ENCODE results near the gene RYR1.
"Not testable (repeated sequence)": the region's sequence is repeated elsewhere in the genome, so short reads cannot be mapped to it uniquely, and the experiment has no call there.

RYR1 gene

DNA sequence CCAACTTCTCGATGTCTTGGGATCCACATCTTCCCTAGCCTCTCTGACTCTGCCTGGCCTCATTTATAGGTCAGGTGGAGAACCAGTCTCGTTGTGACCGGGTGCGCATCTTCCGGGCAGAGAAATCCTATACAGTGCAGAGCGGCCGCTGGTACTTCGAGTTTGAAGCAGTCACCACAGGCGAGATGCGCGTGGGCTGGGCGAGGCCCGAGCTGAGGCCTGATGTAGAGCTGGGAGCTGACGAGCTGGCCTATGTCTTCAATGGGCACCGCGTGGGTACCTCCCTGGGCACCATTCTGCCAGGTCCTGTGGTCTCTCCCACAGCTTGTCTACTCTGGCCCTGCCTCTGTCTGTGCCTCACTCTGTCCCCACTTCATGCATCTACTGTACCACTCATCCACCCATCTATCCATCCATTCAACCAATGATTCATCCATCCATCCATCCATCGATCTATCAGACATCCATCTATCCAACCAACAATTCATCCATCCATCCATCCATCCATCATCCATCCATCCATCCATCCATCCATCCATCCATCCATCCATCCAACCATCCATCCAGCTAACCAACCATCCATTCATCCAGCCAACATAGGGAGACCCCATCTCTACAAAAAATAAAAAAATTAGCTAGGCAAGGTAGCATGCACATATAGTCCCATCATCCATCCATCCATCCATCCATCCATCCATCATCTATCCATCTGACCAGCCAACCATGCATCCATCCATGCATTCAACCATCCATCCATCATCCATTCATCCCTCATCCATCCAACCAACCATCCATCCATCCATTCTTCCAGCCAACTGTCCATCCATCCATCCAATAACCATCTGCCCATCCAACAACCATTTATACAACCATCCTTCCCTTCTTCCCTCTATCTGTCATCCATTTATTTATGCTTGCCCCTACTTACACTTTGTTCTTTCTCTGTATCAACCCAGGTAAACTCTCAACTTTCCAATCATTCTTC is 34.3 kb downstream of the RYR1 start:
- H3K9ac ChIP-seq (ENCODE audit: low read depth, low read length): no peak overlapping the region
- H3K4me1 ChIP-seq (ENCODE audit: control insufficient read depth, insufficient read depth, low read length): no peaks in the 10 kb centered on the region
- no peaks in the 10 kb centered on the region for H3K36me3 ChIP-seq (ENCODE audit: insufficient read depth, low read length)
- H3K9me3 ChIP-seq (replicated peaks; ENCODE audit: low read length): peaks cover 2% of the 10 kb centered on the region
- H3K4me2 ChIP-seq (ENCODE audit: low read length): no peak overlapping the region
- peaks cover 3% of the 10 kb centered on the region for H3K27me3 ChIP-seq (ENCODE audit: control insufficient read depth, insufficient read depth, low read length)
- H3K4me3 ChIP-seq (ENCODE audit: low read length): no peak overlapping the region

DNA sequence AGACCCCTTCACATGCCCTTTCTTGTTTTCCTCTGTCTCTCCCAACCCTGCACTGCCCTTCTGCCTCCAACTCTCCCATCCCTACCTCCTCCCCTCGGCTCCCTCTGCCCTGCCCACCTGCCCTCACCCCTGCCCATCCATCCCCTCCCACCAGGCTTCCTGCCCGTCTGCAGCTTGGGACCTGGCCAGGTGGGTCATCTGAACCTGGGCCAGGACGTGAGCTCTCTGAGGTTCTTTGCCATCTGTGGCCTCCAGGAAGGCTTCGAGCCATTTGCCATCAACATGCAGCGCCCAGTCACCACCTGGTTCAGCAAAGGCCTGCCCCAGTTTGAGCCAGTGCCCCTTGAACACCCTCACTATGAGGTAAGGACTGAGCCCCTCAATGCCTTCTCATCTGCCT is 35.7 kb downstream of the RYR1 start:
- Histone ChIP-seq H3K4me1 (ENCODE audit: control insufficient read depth, insufficient read depth, low read length) (no peaks in the 10 kb centered on the region), H3K36me3 (ENCODE audit: insufficient read depth, low read length) (no peaks in the 10 kb centered on the region), H3K4me2 (ENCODE audit: low read length) (no peak overlapping the region), H3K9ac (ENCODE audit: low read depth, low read length) (no peak overlapping the region), H3K9me3 (replicated peaks; ENCODE audit: low read length) (peaks cover 2% of the 10 kb centered on the region), H3K27me3 (ENCODE audit: control insufficient read depth, insufficient read depth, low read length) (peaks cover 3% of the 10 kb centered on the region), H3K4me3 (ENCODE audit: low read length) (no peak overlapping the region)

GRCh38 chr19:38470788-38471480 is 37.4 kb downstream of the RYR1 start:
- H3K36me3 ChIP-seq (ENCODE audit: insufficient read depth, low read length): no peaks in the 10 kb centered on the region
- H3K27me3 ChIP-seq (ENCODE audit: control insufficient read depth, insufficient read depth, low read length): peaks cover 3% of the 10 kb centered on the region
- peaks cover 2% of the 10 kb centered on the region for H3K9me3 ChIP-seq (replicated peaks; ENCODE audit: low read length)
- no peaks in the 10 kb centered on the region for H3K4me1 ChIP-seq (ENCODE audit: control insufficient read depth, insufficient read depth, low read length)
- no peak overlapping the region for H3K4me2 ChIP-seq (ENCODE audit: low read length)
- H3K4me3 ChIP-seq (ENCODE audit: low read length): no peak overlapping the region
- H3K9ac ChIP-seq (ENCODE audit: low read depth, low read length): no peak overlapping the region

DNA sequence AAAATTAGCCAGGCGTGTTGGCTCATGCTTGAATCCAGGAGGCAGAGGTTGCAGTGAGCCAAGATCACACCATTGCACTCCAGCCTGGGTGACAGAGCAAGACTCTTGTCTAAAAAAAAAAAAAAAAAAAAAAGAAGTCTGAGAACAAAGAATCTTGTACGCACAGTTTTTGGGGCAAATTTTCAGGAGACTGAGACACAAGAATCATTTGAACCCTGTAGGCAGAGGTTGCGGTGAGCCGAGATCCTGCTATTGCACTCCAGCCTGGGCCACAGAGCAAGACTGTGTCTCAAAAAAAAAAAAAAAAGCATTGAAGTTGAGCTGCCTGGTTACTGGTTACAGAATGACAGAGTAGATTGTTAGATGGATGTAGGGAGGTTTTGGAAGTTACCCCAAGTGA is 39.2 kb downstream of the RYR1 start:
- H3K4me3 ChIP-seq (ENCODE audit: low read length); H3K9me3 ChIP-seq (replicated peaks; ENCODE audit: low read length); H3K36me3 ChIP-seq (ENCODE audit: insufficient read depth, low read length); H3K9ac ChIP-seq (ENCODE audit: low read depth, low read length); H3K4me2 ChIP-seq (ENCODE audit: low read length); H3K4me1 ChIP-seq (ENCODE audit: control insufficient read depth, insufficient read depth, low read length); H3K27me3 ChIP-seq (ENCODE audit: control insufficient read depth, insufficient read depth, low read length): not testable (repeated sequence)

DNA sequence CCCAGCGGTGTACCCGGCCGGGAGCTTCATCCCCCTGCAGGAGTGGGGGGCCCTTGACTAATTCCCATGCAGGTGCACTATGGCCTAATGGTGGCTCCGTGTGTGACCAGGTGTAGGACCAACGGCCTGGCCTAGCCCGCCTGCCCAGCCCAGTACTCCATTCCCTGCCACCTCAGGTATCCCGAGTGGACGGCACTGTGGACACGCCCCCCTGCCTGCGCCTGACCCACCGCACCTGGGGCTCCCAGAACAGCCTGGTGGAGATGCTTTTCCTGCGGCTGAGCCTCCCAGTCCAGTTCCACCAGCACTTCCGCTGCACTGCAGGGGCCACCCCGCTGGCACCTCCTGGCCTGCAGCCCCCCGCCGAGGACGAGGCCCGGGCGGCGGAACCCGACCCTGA is 39.7 kb downstream of the RYR1 start:
- no peaks in the 10 kb centered on the region for H3K4me1 ChIP-seq (ENCODE audit: control insufficient read depth, insufficient read depth, low read length)
- no peaks in the 10 kb centered on the region for H3K9me3 ChIP-seq (replicated peaks; ENCODE audit: low read length)
- no peak overlapping the region for H3K4me3 ChIP-seq (ENCODE audit: low read length)
- peaks cover 3% of the 10 kb centered on the region for H3K27me3 ChIP-seq (ENCODE audit: control insufficient read depth, insufficient read depth, low read length)
- H3K4me2 ChIP-seq (ENCODE audit: low read length): no peak overlapping the region
- no peaks in the 10 kb centered on the region for H3K36me3 ChIP-seq (ENCODE audit: insufficient read depth, low read length)
- H3K9ac ChIP-seq (ENCODE audit: low read depth, low read length): no peak overlapping the region

DNA sequence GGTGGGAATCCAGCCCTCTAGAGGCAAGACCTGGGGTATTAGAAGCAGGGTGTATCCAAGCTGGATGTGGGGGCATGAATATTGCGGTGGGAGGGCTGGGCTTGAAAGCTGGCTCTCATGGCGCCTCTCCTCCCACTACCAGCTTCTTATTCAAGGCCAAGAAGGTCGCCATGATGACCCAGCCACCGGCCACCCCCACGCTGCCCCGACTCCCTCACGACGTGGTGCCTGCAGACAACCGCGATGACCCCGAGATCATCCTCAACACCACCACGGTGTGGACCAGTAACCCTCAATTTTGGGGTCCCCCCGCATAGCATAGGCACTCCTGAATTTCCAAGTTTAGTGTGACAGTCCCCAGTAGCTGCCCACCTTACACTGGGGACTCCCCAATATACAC is 41.7 kb downstream of the RYR1 start:
- Histone ChIP-seq H3K4me2 (ENCODE audit: low read length) (no peak overlapping the region), H3K4me3 (ENCODE audit: low read length) (no peak overlapping the region), H3K9ac (ENCODE audit: low read depth, low read length) (no peak overlapping the region), H3K9me3 (replicated peaks; ENCODE audit: low read length) (no peaks in the 10 kb centered on the region), H3K27me3 (ENCODE audit: control insufficient read depth, insufficient read depth, low read length) (peaks cover 3% of the 10 kb centered on the region), H3K4me1 (ENCODE audit: control insufficient read depth, insufficient read depth, low read length) (no peaks in the 10 kb centered on the region), H3K36me3 (ENCODE audit: insufficient read depth, low read length) (no peaks in the 10 kb centered on the region)

DNA sequence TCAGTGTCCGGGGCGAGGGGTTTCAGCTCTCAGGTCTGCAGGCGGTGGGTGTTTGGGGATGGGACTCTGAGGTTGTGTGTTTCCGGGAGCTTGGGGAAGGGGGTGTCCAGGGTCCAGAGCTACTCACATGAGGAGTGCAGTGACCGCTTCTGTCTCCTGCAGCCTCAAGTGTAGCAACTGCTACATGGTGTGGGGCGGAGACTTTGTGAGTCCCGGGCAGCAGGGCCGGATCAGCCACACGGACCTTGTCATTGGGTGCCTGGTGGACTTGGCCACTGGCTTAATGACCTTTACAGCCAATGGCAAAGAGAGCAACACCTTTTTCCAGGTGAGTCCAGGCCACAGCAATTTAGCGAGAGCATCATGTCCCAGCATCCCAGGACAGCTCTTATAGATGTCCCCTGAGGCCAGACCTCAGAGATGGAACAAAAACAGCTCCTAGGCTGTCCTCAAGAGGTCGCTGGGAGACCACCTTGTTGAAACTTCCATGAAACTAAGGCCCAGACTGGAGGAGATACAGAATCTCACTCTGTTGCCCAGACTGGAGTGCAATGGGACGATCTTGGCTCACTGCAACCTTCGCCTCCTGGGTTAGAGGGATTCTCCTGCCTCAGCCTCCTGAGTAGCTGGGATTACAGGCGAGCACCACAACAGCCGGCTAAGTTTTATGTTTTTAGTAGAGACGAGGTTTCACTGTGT is 44.9 kb downstream of the RYR1 start:
- H3K9me3 ChIP-seq (replicated peaks; ENCODE audit: low read length): no peaks in the 10 kb centered on the region
- no peak overlapping the region for H3K4me2 ChIP-seq (ENCODE audit: low read length)
- no peaks in the 10 kb centered on the region for H3K27me3 ChIP-seq (ENCODE audit: control insufficient read depth, insufficient read depth, low read length)
- no peak overlapping the region for H3K9ac ChIP-seq (ENCODE audit: low read depth, low read length)
- no peaks in the 10 kb centered on the region for H3K4me1 ChIP-seq (ENCODE audit: control insufficient read depth, insufficient read depth, low read length)
- no peak overlapping the region for H3K4me3 ChIP-seq (ENCODE audit: low read length)
- H3K36me3 ChIP-seq (ENCODE audit: insufficient read depth, low read length): no peaks in the 10 kb centered on the region

- H3K4me2 ChIP-seq (ENCODE audit: low read length): no peak overlapping the region
- no peaks in the 10 kb centered on the region for H3K27me3 ChIP-seq (ENCODE audit: control insufficient read depth, insufficient read depth, low read length)
- H3K9me3 ChIP-seq (replicated peaks; ENCODE audit: low read length): no peaks in the 10 kb centered on the region
- no peak overlapping the region for H3K9ac ChIP-seq (ENCODE audit: low read depth, low read length)
- no peaks in the 10 kb centered on the region for H3K36me3 ChIP-seq (ENCODE audit: insufficient read depth, low read length)
- H3K4me3 ChIP-seq (ENCODE audit: low read length): no peak overlapping the region
- H3K4me1 ChIP-seq (ENCODE audit: control insufficient read depth, insufficient read depth, low read length): no peaks in the 10 kb centered on the region
Measured at GRCh38 chr19:38482496-38482895, 49.0 kb downstream of the RYR1 start.

DNA sequence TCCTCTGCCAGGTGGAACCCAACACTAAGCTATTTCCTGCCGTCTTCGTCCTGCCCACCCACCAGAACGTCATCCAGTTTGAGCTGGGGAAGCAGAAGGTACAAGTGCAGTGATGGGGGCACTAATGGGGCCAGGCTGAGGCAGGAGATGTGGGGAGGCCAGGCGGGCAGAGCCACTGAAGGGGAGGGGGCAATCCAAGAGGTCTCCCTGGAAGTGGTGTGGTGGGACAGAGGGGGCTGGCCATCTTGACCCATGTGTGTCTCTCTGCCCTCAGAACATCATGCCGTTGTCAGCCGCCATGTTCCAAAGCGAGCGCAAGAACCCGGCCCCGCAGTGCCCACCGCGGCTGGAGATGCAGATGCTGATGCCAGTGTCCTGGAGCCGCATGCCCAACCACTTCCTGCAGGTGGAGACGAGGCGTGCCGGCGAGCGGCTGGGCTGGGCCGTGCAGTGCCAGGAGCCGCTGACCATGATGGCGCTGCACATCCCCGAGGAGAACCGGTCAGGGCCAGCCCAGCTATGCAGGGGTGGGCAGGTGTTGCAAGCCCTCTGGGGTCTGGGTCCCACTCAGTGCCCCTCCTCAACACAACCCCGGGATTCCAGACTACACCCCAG is 49.6 kb downstream of the RYR1 start:
- Histone ChIP-seq H3K4me2 (ENCODE audit: low read length) (no peak overlapping the region), H3K4me3 (ENCODE audit: low read length) (no peak overlapping the region)

DNA sequence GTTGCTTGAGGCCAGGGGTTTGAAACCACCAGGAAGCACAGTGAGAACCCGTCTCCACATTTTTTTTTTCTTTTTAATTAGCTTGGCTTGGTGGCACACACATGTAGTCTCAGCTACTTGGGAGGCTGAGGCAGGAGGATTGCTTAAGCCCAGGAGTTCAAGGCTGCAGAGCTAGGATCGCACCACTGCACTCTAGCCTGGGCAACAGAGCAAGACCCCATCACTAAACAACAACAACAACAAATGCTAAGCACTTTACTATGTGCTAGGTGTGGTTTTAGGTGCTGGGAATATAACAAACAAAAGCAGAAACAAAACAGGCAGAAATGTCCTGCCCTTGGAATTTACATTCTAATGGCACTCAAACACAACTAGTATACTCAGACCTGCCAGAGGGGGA is 51.3 kb downstream of the RYR1 start:
- Histone ChIP-seq H3K4me3 (ENCODE audit: low read length) (no peak overlapping the region), H3K27me3 (ENCODE audit: control insufficient read depth, insufficient read depth, low read length) (no peaks in the 10 kb centered on the region), H3K9ac (ENCODE audit: low read depth, low read length) (no peak overlapping the region), H3K36me3 (ENCODE audit: insufficient read depth, low read length) (no peaks in the 10 kb centered on the region), H3K4me2 (ENCODE audit: low read length) (no peak overlapping the region), H3K4me1 (ENCODE audit: control insufficient read depth, insufficient read depth, low read length) (no peaks in the 10 kb centered on the region), H3K9me3 (replicated peaks; ENCODE audit: low read length) (no peaks in the 10 kb centered on the region)

More for the DNA sequence above, 49.6 kb downstream of the RYR1 start:
- Histone ChIP-seq H3K9me3 (replicated peaks; ENCODE audit: low read length) (no peaks in the 10 kb centered on the region), H3K9ac (ENCODE audit: low read depth, low read length) (no peak overlapping the region), H3K27me3 (ENCODE audit: control insufficient read depth, insufficient read depth, low read length) (no peaks in the 10 kb centered on the region), H3K36me3 (ENCODE audit: insufficient read depth, low read length) (no peaks in the 10 kb centered on the region), H3K4me1 (ENCODE audit: control insufficient read depth, insufficient read depth, low read length) (no peaks in the 10 kb centered on the region)
